HepG2 (cell line): ENCODE measurements around the gene EID3. TPM values are rescaled to one million over a fixed set of nuclear protein-coding genes. Genes with fewer than 3 reads are reported as not detected.

Source experiments
- AGO2 ChIP-seq: fragments of 200-400 bp; formaldehyde crosslinking; optimal IDR thresholded peaks from 2 replicates; pipeline ENCODE3; 2017; ENCODE audit warnings: mild to moderate bottlenecking, low read depth, low read length, moderate library complexity
- AHR ChIP-seq: IDR thresholded peaks from 2 replicates; pipeline ENCODE4 v1.6.1; 2018; ENCODE audit warnings: missing genetic modification reagents, missing compliant biosample characterization
- CC2D1A ChIP-seq: sonication (generic); formaldehyde crosslinking; IDR thresholded peaks from 2 replicates; pipeline ENCODE4 v1.8.1; 2023; ENCODE audit warnings: mild to moderate bottlenecking, missing genetic modification reagents
- FOXK1 ChIP-seq: sonication (generic); formaldehyde crosslinking; IDR thresholded peaks from 2 replicates; pipeline ENCODE4 v1.4.0; 2020; ENCODE audit warnings: low read depth, missing genetic modification reagents, borderline replicate concordance
- MIER2 ChIP-seq: IDR thresholded peaks from 2 replicates; pipeline ENCODE4 v1.6.1; 2016; ENCODE audit warnings: missing biosample characterization, missing genetic modification reagents
- MXI1 ChIP-seq: IDR thresholded peaks from 3 replicates; pipeline ENCODE4 v1.6.1; 2012; ENCODE audit warnings: low read depth, low read length, inconsistent platforms, borderline replicate concordance
- ZKSCAN5 ChIP-seq: sonication (generic); formaldehyde crosslinking; IDR thresholded peaks from 2 replicates; pipeline ENCODE4 v1.5.1; 2020; ENCODE audit warnings: mild to moderate bottlenecking, missing genetic modification reagents
- ZNF501 ChIP-seq: sonication (generic); formaldehyde crosslinking; IDR thresholded peaks from 2 replicates; pipeline ENCODE4 v1.5.1; 2020; ENCODE audit warnings: mild to moderate bottlenecking, moderate library complexity, missing genetic modification reagents
- ZNF713 ChIP-seq: sonication (generic); formaldehyde crosslinking; IDR thresholded peaks from 2 replicates; pipeline ENCODE4 v1.4.0; 2020; ENCODE audit warnings: mild to moderate bottlenecking, missing genetic modification reagents
- ZNF747 ChIP-seq: sonication (generic); formaldehyde crosslinking; IDR thresholded peaks from 2 replicates; pipeline ENCODE4 v1.8.1; 2023; ENCODE audit warnings: missing genetic modification reagents, mild to moderate bottlenecking, borderline replicate concordance
- polyA plus RNA-seq, 8 experiments: library from polyadenylated mRNA; depleted of rRNA in 3 of 8; stranded (reverse) in 7 of 8; unstranded in 1 of 8; fragments of >200 nt; fragmentation: Illumina TruSeq in 4 of 8; extraction: Trizol in 4 of 8; gene quantifications; 2 replicates each; pipeline versions ENCODE4 v1.2.1 to v1.2.3, GENCODE V29; 2011 to 2016; ENCODE audit warnings: low read depth in 4 of 8, missing spikeins in 1 of 8, mixed read lengths in 1 of 8; ENCODE audit not compliant: insufficient read depth in 1 of 8
- total RNA-seq, 5 experiments: library from RNA; depleted of rRNA; stranded (reverse); fragments of >200 nt; fragmentation: Illumina TruSeq; extraction: Trizol; gene quantifications; 2 replicates each; pipeline ENCODE4 v1.2.3, GENCODE V29; 2016; ENCODE audit warnings: low read depth in 1 of 5
- TF ChIP-seq, protein P1 (sequence below): sonication (generic); formaldehyde crosslinking; IDR thresholded peaks from 2 replicates; pipeline ENCODE4 v1.5.0; 2020; ENCODE audit warnings: mild to moderate bottlenecking, missing genetic modification reagents
- TF ChIP-seq, protein P2 (sequence below): sonication (generic); formaldehyde crosslinking; IDR thresholded peaks from 2 replicates; pipeline ENCODE4 v1.4.0; 2020; ENCODE audit warnings: mild to moderate bottlenecking, missing genetic modification reagents
- TF ChIP-seq, protein P3 (sequence below): sonication (generic); formaldehyde crosslinking; conservative IDR thresholded peaks from 2 replicates; pipeline ENCODE4 v1.5.0; 2020; ENCODE audit warnings: missing genetic modification reagents
- TF ChIP-seq, protein P4 (sequence below): sonication (generic); formaldehyde crosslinking; IDR thresholded peaks from 2 replicates; pipeline ENCODE4 v1.4.0; 2020; ENCODE audit warnings: missing genetic modification reagents
- TF ChIP-seq, protein P5 (sequence below): sonication (generic); formaldehyde crosslinking; IDR thresholded peaks from 2 replicates; pipeline ENCODE4 v1.4.0; 2020; ENCODE audit warnings: missing genetic modification reagents; ENCODE audit errors: not compliant biosample characterization
- TF ChIP-seq, protein P6 (sequence below): sonication (generic); formaldehyde crosslinking; IDR thresholded peaks from 2 replicates; pipeline ENCODE4 v1.8.0; 2022; ENCODE audit warnings: missing genetic modification reagents, mild to moderate bottlenecking, borderline replicate concordance
- TF ChIP-seq, protein P7 (sequence below): sonication (generic); formaldehyde crosslinking; conservative IDR thresholded peaks from 2 replicates; pipeline ENCODE4 v1.4.0; 2020; ENCODE audit warnings: missing genetic modification reagents

EID3 gene
- total and polyA plus RNA-seq, 2 of the 13 experiments (the other 11 are each of a cell fraction or from before 2014, with no cell fraction given) = 0.38 to 4.5 TPM

DNA sequence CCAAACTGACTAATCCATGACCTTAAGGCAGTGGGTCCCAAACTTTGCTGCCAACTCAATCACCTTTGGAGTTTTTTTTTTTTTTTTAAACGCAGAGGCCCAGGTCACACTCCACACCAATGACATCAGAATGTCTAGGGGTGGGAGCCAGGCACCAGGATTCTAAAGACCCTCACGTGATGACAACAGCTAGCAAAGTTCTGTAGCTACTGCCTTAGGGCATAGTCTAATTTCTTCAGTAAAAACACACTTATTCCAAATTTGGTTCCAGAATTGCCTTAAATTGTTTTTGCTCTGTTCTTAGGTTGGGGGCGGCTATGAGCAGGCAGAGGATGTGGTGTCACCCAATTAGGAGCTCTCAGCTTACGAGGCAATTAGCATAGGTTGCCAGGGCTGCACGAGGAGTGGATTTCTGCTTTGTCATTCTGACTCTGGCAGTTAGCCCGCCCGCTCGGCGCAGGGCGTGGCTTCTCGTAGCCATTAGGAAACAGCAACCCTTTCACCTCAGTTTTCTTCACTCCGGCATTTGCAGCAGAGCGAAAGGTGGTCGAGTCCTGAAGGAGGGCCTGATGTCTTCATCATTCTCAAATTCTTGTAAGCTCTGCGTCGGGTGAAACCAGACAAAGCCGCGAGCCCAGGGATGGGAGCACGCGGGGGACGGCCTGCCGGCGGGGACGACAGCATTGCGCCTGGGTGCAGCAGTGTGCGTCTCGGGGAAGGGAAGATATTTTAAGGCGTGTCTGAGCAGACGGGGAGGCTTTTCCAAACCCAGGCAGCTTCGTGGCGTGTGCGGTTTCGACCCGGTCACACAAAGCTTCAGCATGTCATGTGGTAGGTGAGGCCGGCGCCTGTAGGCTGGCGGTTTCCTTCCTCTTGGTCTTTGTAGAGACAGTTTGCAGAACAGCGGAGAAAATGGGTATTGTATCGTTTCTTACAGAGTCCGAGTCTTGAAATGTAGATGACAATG, 16.7 kb upstream of the EID3 start (continued):
- TF ChIP-seq, protein P1, sequence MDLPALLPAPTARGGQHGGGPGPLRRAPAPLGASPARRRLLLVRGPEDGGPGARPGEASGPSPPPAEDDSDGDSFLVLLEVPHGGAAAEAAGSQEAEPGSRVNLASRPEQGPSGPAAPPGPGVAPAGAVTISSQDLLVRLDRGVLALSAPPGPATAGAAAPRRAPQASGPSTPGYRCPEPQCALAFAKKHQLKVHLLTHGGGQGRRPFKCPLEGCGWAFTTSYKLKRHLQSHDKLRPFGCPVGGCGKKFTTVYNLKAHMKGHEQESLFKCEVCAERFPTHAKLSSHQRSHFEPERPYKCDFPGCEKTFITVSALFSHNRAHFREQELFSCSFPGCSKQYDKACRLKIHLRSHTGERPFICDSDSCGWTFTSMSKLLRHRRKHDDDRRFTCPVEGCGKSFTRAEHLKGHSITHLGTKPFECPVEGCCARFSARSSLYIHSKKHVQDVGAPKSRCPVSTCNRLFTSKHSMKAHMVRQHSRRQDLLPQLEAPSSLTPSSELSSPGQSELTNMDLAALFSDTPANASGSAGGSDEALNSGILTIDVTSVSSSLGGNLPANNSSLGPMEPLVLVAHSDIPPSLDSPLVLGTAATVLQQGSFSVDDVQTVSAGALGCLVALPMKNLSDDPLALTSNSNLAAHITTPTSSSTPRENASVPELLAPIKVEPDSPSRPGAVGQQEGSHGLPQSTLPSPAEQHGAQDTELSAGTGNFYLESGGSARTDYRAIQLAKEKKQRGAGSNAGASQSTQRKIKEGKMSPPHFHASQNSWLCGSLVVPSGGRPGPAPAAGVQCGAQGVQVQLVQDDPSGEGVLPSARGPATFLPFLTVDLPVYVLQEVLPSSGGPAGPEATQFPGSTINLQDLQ = no peak
- TF ChIP-seq ZNF747 (CRISPR knock-in tag) (no peak), AGO2 (peak; percentile 54), ZNF501 (CRISPR knock-in tag) (peak; percentile 88), MXI1 (peak; percentile 81; the same call in 2 of the 3 replicates), MIER2 (no peak), ZNF713 (CRISPR knock-in tag) (no peak), CC2D1A (CRISPR knock-in tag) (no peak), AHR (CRISPR knock-in tag) (peak; percentile 67; the same call in 1 of the 2 replicates), ZKSCAN5 (no peak), FOXK1 (no peak)
- TF ChIP-seq, protein P2, sequence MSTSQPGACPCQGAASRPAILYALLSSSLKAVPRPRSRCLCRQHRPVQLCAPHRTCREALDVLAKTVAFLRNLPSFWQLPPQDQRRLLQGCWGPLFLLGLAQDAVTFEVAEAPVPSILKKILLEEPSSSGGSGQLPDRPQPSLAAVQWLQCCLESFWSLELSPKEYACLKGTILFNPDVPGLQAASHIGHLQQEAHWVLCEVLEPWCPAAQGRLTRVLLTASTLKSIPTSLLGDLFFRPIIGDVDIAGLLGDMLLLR (CRISPR knock-in tag) = peak; percentile 77
- TF ChIP-seq, protein P3, sequence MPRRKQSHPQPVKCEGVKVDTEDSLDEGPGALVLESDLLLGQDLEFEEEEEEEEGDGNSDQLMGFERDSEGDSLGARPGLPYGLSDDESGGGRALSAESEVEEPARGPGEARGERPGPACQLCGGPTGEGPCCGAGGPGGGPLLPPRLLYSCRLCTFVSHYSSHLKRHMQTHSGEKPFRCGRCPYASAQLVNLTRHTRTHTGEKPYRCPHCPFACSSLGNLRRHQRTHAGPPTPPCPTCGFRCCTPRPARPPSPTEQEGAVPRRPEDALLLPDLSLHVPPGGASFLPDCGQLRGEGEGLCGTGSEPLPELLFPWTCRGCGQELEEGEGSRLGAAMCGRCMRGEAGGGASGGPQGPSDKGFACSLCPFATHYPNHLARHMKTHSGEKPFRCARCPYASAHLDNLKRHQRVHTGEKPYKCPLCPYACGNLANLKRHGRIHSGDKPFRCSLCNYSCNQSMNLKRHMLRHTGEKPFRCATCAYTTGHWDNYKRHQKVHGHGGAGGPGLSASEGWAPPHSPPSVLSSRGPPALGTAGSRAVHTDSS (CRISPR knock-in tag) = no peak
- TF ChIP-seq, protein P4, sequence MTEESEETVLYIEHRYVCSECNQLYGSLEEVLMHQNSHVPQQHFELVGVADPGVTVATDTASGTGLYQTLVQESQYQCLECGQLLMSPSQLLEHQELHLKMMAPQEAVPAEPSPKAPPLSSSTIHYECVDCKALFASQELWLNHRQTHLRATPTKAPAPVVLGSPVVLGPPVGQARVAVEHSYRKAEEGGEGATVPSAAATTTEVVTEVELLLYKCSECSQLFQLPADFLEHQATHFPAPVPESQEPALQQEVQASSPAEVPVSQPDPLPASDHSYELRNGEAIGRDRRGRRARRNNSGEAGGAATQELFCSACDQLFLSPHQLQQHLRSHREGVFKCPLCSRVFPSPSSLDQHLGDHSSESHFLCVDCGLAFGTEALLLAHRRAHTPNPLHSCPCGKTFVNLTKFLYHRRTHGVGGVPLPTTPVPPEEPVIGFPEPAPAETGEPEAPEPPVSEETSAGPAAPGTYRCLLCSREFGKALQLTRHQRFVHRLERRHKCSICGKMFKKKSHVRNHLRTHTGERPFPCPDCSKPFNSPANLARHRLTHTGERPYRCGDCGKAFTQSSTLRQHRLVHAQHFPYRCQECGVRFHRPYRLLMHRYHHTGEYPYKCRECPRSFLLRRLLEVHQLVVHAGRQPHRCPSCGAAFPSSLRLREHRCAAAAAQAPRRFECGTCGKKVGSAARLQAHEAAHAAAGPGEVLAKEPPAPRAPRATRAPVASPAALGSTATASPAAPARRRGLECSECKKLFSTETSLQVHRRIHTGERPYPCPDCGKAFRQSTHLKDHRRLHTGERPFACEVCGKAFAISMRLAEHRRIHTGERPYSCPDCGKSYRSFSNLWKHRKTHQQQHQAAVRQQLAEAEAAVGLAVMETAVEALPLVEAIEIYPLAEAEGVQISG (CRISPR knock-in tag) = no peak; the same call in 1 of the 2 replicates
- TF ChIP-seq, protein P5, sequence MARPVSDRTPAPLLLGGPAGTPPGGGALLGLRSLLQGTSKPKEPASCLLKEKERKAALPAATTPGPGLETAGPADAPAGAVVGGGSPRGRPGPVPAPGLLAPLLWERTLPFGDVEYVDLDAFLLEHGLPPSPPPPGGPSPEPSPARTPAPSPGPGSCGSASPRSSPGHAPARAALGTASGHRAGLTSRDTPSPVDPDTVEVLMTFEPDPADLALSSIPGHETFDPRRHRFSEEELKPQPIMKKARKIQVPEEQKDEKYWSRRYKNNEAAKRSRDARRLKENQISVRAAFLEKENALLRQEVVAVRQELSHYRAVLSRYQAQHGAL (CRISPR knock-in tag) = no peak
- TF ChIP-seq, protein P6, sequence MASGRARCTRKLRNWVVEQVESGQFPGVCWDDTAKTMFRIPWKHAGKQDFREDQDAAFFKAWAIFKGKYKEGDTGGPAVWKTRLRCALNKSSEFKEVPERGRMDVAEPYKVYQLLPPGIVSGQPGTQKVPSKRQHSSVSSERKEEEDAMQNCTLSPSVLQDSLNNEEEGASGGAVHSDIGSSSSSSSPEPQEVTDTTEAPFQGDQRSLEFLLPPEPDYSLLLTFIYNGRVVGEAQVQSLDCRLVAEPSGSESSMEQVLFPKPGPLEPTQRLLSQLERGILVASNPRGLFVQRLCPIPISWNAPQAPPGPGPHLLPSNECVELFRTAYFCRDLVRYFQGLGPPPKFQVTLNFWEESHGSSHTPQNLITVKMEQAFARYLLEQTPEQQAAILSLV (CRISPR knock-in tag) = no peak
- TF ChIP-seq, protein P7, sequence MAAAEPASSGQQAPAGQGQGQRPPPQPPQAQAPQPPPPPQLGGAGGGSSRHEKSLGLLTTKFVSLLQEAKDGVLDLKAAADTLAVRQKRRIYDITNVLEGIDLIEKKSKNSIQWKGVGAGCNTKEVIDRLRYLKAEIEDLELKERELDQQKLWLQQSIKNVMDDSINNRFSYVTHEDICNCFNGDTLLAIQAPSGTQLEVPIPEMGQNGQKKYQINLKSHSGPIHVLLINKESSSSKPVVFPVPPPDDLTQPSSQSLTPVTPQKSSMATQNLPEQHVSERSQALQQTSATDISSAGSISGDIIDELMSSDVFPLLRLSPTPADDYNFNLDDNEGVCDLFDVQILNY = no peak
